BE2C (cell line): ENCODE measurements around the gene GEMIN7. TPM values are rescaled to one million over a fixed set of nuclear protein-coding genes. Genes with fewer than 3 reads are reported as not detected.

ENCODE experiments used
- DNase-seq: peaks from one replicate; pipeline ENCODE4 v3.0.0-alpha.2; 2020
- H3K27me3 ChIP-seq: fragments of 250-450 bp; sonication (Bioruptor Pico); 2 replicates; pipeline ENCODE4 v1.5.1; 2020; ENCODE audit warnings: mild to moderate bottlenecking
- H3K36me3 ChIP-seq: fragments of 250-450 bp; sonication (Bioruptor Pico); 2 replicates; pipeline ENCODE4 v1.5.1; 2020; ENCODE audit warnings: mild to moderate bottlenecking
- H3K4me1 ChIP-seq: fragments of 250-450 bp; sonication (Bioruptor Pico); 2 replicates; pipeline ENCODE4 v1.5.1; 2020
- H3K4me3 ChIP-seq: 2 replicates; pipeline ENCODE4 v1.5.1; 2011; ENCODE audit warnings: low read depth, low read length
- H3K9me3 ChIP-seq: fragments of 250-450 bp; sonication (Bioruptor Pico); 2 replicates; pipeline ENCODE4 v1.5.1; 2020
- polyA plus RNA-seq: library from polyadenylated mRNA; unstranded; fragments of >200 nt; gene quantifications from one replicate; pipeline ENCODE4 v1.2.1, GENCODE V29; 2012; ENCODE audit warnings: low read depth, missing spikeins; ENCODE audit not compliant: insufficient read length, insufficient read depth
- TF ChIP-seq, protein P1 (sequence below): IDR thresholded peaks from 2 replicates; pipeline ENCODE4 v1.5.1; 2012; ENCODE audit warnings: mild to moderate bottlenecking, low read depth, low read length

GEMIN7 gene, protein sequence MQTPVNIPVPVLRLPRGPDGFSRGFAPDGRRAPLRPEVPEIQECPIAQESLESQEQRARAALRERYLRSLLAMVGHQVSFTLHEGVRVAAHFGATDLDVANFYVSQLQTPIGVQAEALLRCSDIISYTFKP
- 67.8 TPM for polyA plus RNA-seq

DNA sequence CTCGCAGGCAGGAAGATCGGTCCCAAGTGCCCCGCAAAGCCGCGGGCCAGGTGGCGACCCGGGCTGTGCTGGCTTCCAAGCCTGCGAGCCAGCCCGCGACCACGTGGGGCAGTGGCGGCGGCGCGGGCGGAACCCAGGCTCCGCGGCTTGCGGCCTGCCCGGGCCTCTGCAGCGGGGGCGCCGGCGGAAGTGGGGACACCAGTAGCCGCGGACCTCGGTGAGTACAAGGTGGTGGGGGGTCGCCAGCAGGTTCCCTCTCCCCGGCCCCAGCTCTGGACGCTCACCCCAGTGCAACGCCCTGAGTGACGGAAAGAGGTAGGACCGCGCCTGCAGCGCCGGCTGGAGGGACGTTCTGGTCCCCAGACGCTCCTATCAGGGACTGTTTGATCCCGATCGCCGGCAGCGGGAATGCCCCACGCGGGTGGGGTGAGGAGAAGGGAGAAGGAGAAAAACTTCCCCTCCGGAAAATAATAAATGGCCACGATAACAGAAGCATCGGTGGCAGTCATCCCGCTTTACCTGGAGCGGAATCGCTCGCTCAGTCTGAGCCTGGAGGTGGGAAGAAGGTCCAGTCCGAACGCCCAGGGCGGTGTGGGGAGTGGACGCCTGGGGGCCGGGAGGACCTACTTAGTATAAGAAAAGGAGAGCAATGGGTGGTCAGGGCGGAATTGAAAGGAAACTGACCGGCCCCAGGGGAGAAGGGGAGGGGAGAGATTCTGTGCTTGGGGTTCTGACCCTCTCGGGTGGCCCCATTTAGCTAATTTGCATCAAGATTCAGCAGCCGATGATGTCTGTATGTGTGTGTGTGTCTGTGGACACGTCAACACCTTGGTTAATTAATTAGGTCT is at the start of gene GEMIN7:
GEMIN7 (plus strand) TSS at position 198 of the 848 bp plus-strand sequence. CDS start 10,855 bp downstream, outside the sequence.
- H3K27me3 ChIP-seq: no peaks in the 10 kb centered on the region
- H3K4me3 ChIP-seq: peak within 1 kb of the TSS; percentile 100
- TF ChIP-seq, protein P1, sequence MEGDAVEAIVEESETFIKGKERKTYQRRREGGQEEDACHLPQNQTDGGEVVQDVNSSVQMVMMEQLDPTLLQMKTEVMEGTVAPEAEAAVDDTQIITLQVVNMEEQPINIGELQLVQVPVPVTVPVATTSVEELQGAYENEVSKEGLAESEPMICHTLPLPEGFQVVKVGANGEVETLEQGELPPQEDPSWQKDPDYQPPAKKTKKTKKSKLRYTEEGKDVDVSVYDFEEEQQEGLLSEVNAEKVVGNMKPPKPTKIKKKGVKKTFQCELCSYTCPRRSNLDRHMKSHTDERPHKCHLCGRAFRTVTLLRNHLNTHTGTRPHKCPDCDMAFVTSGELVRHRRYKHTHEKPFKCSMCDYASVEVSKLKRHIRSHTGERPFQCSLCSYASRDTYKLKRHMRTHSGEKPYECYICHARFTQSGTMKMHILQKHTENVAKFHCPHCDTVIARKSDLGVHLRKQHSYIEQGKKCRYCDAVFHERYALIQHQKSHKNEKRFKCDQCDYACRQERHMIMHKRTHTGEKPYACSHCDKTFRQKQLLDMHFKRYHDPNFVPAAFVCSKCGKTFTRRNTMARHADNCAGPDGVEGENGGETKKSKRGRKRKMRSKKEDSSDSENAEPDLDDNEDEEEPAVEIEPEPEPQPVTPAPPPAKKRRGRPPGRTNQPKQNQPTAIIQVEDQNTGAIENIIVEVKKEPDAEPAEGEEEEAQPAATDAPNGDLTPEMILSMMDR: no peak
- peaks cover 17% of the 10 kb centered on the region for H3K36me3 ChIP-seq
- no peaks in the 10 kb centered on the region for H3K9me3 ChIP-seq
- H3K4me1 ChIP-seq: peaks cover 7% of the 10 kb centered on the region
- DNase-seq: peak; percentile 89

DNA sequence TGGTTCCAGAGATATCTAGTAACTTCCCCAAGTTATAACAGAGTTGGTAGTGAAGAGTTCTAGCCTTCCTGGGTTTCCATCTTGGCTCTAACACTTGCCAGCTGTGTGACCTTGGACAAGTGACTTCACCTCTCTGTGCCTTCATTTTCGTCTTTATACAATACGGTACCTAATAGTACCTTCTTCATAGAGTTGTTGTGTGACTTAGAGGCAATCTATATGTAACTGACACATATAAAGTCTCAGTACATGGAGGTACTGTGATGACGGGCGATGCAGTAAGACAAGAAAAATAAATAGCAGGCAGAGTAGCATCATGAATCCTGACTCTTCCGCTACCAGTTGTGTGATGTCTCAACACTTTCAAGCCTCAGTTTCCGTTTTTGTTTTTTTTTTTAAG is 48.2 kb upstream of the GEMIN7 start:
- H3K4me3 ChIP-seq: no peak overlapping the region
- H3K36me3 ChIP-seq: no peaks in the 10 kb centered on the region
- H3K4me1 ChIP-seq: no peaks in the 10 kb centered on the region
- no peak for DNase-seq
- no peaks in the 10 kb centered on the region for H3K9me3 ChIP-seq
- TF ChIP-seq, protein P1: no peak
- no peaks in the 10 kb centered on the region for H3K27me3 ChIP-seq

DNA sequence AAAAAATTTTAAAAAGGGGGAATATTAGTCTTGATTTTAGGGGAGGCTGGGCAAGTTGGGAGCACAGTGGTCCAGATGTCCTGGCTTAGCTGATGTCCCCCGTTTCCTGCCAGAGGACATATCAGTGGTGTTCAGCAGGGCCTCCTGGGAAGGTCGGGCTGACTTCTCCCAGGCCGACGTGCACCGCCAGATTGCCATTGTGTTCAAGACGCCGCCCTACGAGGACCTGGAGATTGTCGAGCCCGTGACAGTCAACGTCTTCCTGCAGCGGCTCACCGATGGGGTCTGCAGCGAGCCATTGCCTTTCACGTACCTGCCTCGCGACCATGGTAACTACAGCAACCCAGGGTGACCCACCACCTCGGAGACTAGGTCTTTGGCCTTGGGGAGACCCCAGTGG is 46.6 kb upstream of the GEMIN7 start:
- TF ChIP-seq, protein P1: no peak
- no peak for DNase-seq
- no peaks in the 10 kb centered on the region for H3K36me3 ChIP-seq

DNA sequence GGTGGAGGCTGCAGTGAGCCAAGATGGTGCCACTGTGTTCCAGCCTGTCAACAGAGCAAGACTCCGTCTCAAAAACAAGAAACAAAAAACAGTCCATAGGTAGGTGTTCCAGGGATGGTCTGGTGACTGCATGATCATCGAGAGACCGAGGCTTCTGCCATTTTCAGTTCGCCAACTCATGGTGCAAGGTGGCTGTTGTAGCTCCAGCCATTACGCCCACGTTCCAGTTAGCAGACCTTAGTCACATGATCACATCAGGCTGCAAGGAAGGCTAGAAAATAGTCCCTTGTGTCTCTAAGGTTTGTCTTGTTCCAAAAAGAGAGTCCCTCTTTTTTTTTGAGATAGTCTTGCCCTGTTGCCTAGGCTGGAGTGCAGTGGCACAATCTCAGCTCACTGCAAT is 43.3 kb upstream of the GEMIN7 start:
- Histone ChIP-seq H3K4me3 (no peak overlapping the region), H3K9me3 (no peaks in the 10 kb centered on the region), H3K27me3 (no peaks in the 10 kb centered on the region), H3K36me3 (peaks cover 10% of the 10 kb centered on the region), H3K4me1 (peaks cover 3% of the 10 kb centered on the region; the same call in 1 of the 2 replicates)
- TF ChIP-seq, protein P1: no peak
- no peak for DNase-seq

More for the DNA sequence above, 46.6 kb upstream of the GEMIN7 start:
- Histone ChIP-seq H3K9me3 (no peaks in the 10 kb centered on the region), H3K27me3 (no peaks in the 10 kb centered on the region), H3K4me3 (no peak overlapping the region), H3K4me1 (no peaks in the 10 kb centered on the region)

DNA sequence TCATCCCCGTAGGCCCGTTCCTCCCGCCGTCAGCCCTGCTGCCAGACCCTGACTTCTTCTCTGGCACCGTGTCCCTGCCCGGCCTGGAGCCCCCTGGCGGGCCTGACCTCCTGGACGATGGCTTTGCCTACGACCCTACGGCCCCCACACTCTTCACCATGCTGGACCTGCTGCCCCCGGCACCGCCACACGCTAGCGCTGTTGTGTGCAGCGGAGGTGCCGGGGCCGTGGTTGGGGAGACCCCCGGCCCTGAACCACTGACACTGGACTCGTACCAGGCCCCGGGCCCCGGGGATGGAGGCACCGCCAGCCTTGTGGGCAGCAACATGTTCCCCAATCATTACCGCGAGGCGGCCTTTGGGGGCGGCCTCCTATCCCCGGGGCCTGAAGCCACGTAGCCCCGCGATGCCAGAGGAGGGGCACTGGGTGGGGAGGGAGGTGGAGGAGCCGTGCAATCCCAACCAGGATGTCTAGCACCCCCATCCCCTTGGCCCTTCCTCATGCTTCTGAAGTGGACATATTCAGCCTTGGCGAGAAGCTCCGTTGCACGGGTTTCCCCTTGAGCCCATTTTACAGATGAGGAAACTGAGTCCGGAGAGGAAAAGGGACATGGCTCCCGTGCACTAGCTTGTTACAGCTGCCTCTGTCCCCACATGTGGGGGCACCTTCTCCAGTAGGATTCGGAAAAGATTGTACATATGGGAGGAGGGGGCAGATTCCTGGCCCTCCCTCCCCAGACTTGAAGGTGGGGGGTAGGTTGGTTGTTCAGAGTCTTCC is 41.5 kb upstream of the GEMIN7 start:
- no peak for DNase-seq
- Histone ChIP-seq H3K27me3 (no peaks in the 10 kb centered on the region), H3K4me1 (peaks cover 3% of the 10 kb centered on the region; the same call in 1 of the 2 replicates), H3K36me3 (peaks cover 23% of the 10 kb centered on the region), H3K4me3 (no peak overlapping the region), H3K9me3 (no peaks in the 10 kb centered on the region)
- TF ChIP-seq, protein P1: no peak
